Calu3 (cell line): ENCODE results near the gene CASTOR1. TPM values are rescaled to one million over a fixed set of nuclear protein-coding genes. Genes with fewer than 3 reads are reported as not detected.

Source experiments
- BruUV-seq: library from RNA; stranded (reverse); fragments of 400-500 nt; replicated peaks from 2 replicates; lab custom pipeline; 2021; lab: Mats Ljungman, UMichigan
- CTCF ChIA-PET: fragments of 300-600 bp; sonication (Branson Sonifier 250); formaldehyde crosslinking; loops from one replicate; lab custom pipeline; 2022; ENCODE audit warnings: antibody characterized with exemption; lab: Charles Lee
- DNase-seq: peaks from one replicate; pipeline ENCODE4 v3.0.0; 2022
- H3K27ac Mint-ChIP-seq: one replicate; pipeline ENCODE4 v1.8.0; 2022; ENCODE audit warnings: mixed read lengths; ENCODE audit not compliant: unreplicated experiment
- H3K27me3 Mint-ChIP-seq: one replicate; pipeline ENCODE4 v1.8.0; 2022; ENCODE audit warnings: mixed read lengths; ENCODE audit not compliant: unreplicated experiment
- H3K36me3 Mint-ChIP-seq: one replicate; pipeline ENCODE4 v1.8.0; 2022; ENCODE audit warnings: mild to moderate bottlenecking, moderate library complexity, mixed read lengths; ENCODE audit not compliant: insufficient read depth, unreplicated experiment
- H3K4me1 Mint-ChIP-seq: one replicate; pipeline ENCODE4 v1.8.0; 2022; ENCODE audit warnings: mild to moderate bottlenecking, low read depth, mixed read lengths; ENCODE audit not compliant: unreplicated experiment
- H3K4me3 Mint-ChIP-seq: one replicate; pipeline ENCODE4 v1.8.0; 2022; ENCODE audit warnings: mild to moderate bottlenecking, low read depth, moderate library complexity, mixed read lengths; ENCODE audit not compliant: unreplicated experiment
- H3K9me3 Mint-ChIP-seq: one replicate; pipeline ENCODE4 v1.8.0; 2022; ENCODE audit warnings: low read depth, mixed read lengths; ENCODE audit not compliant: unreplicated experiment
- CTCF ChIP-seq: fragments of 200-600 bp; IDR thresholded peaks from one replicate; pipeline ENCODE4 v1.8.0; 2022; ENCODE audit warnings: antibody characterized with exemption; ENCODE audit not compliant: unreplicated experiment
- intact Hi-C: fragments of 100-400 bp; cut with micrococcal nuclease; formaldehyde crosslinking; loops from one replicate; pipeline ENCODE4 v1.10.0; 2022; ENCODE audit not compliant: unreplicated experiment
- total RNA-seq: library from RNA; stranded (reverse); gene quantifications from 2 replicates; pipeline ENCODE4 v1.2.3, GENCODE V29; 2022

The CASTOR1 gene
- total RNA-seq, 1 experiment from 2014 or later = 14.2 TPM

GRCh38 chr22:30285176-30285845 lies 4.0 kb downstream of the CASTOR1 start:
- CTCF ChIA-PET = interaction anchor here (0.6 to 1.0 kb wide), 2 partner anchors 22 to 108 kb away, joined by 3 read pairs; no protein-coding TSS in a partner anchor
- Mint-ChIP-seq H3K4me3 (no peak overlapping the region), H3K27ac (no peak overlapping the region), H3K9me3 (no peaks in the 10 kb centered on the region), H3K4me1 (peaks cover 7% of the 10 kb centered on the region), H3K36me3 (peaks cover 60% of the 10 kb centered on the region), H3K27me3 (no peaks in the 10 kb centered on the region)
- intact Hi-C loops = no loop called here
- no peak for TF ChIP-seq CTCF
- BruUV-seq = no TSS peak
- DNase-seq = no peak

- Mint-ChIP-seq H3K4me1 (peaks cover under 1% of the 10 kb centered on the region), H3K27ac (no peak overlapping the region), H3K27me3 (no peaks in the 10 kb centered on the region), H3K9me3 (no peaks in the 10 kb centered on the region), H3K36me3 (peaks cover 55% of the 10 kb centered on the region), H3K4me3 (no peak overlapping the region)
- no peak for DNase-seq
- CTCF ChIA-PET = interaction anchor here (0.6 to 1.0 kb wide), 2 partner anchors 21 to 107 kb away, joined by 3 read pairs; no protein-coding TSS in a partner anchor
- no TSS peak for BruUV-seq
- intact Hi-C loops = no loop called here
- no peak for TF ChIP-seq CTCF
Measured at GRCh38 chr22:30284666-30285065, 4.6 kb downstream of the CASTOR1 start.

- Mint-ChIP-seq H3K27me3 (no peaks in the 10 kb centered on the region), H3K36me3 (peaks cover 54% of the 10 kb centered on the region), H3K4me1 (no peaks in the 10 kb centered on the region), H3K4me3 (no peak overlapping the region), H3K27ac (no peak overlapping the region), H3K9me3 (no peaks in the 10 kb centered on the region)
- no peak for DNase-seq
- TF ChIP-seq CTCF = no peak
- intact Hi-C loops = no loop called here
- BruUV-seq = no TSS peak
- CTCF ChIA-PET = no interaction called here
Measured at GRCh38 chr22:30284172-30284571, 5.1 kb downstream of the CASTOR1 start.

GRCh38 chr22:30283342-30283741 lies 6.0 kb downstream of the CASTOR1 start:
- H3K36me3 Mint-ChIP-seq = peaks cover 46% of the 10 kb centered on the region

More at GRCh38 chr22:30283342-30283741, 6.0 kb downstream of the CASTOR1 start:
- no TSS peak for BruUV-seq
- CTCF ChIA-PET = no interaction called here
- intact Hi-C loops = no loop called here
- TF ChIP-seq CTCF = no peak
- DNase-seq = no peak
- H3K27ac Mint-ChIP-seq = no peak overlapping the region
- H3K4me1 Mint-ChIP-seq = no peaks in the 10 kb centered on the region
- no peak overlapping the region for H3K4me3 Mint-ChIP-seq
- no peaks in the 10 kb centered on the region for H3K9me3 Mint-ChIP-seq
- no peaks in the 10 kb centered on the region for H3K27me3 Mint-ChIP-seq
